CD4-positive, alpha-beta memory T cell (primary cell): ENCODE measurements around the gene ALPG. TPM values are rescaled to one million over a fixed set of nuclear protein-coding genes. Genes with fewer than 3 reads are reported as not detected.
"Not testable (repeated sequence)": the region's sequence is repeated elsewhere in the genome, so short reads cannot be mapped to it uniquely, and the experiment has no call there.

Experiments
- CTCF ChIA-PET: fragments of 350-600 bp; sonication (Branson Sonifier 250); formaldehyde crosslinking; loops from one replicate; lab custom pipeline; 2021; ENCODE audit warnings: inconsistent platforms; ENCODE audit not compliant: partially characterized antibody; lab: Charles Lee
- POLR2A ChIA-PET: fragments of 350-600 bp; sonication (Branson Sonifier 250); formaldehyde crosslinking; loops from one replicate; lab custom pipeline; 2021; ENCODE audit not compliant: partially characterized antibody; lab: Charles Lee
- DNase-seq, 5 donors: peaks; one replicate each; pipeline versions ENCODE4 v3.0.0 to v3.0.0-alpha.2; 2020 to 2022; ENCODE audit warnings: mixed read lengths in 1 of 5
- H3K27ac ChIP-seq: one replicate; pipeline ENCODE4 v1.7.0; 2013; ENCODE audit warnings: low read depth, low read length
- H3K27me3 ChIP-seq: 2 replicates; pipeline ENCODE4 v1.7.0; 2013; ENCODE audit warnings: mild to moderate bottlenecking, low read length, moderate library complexity; ENCODE audit not compliant: insufficient read depth
- H3K36me3 ChIP-seq: 2 replicates; pipeline ENCODE4 v1.7.0; 2013; ENCODE audit warnings: mild to moderate bottlenecking, low read length, moderate library complexity; ENCODE audit not compliant: insufficient read depth
- H3K4me1 ChIP-seq: 2 replicates; pipeline ENCODE4 v1.7.0; 2013; ENCODE audit warnings: mild to moderate bottlenecking, low read length, moderate library complexity; ENCODE audit not compliant: insufficient read depth
- H3K4me3 ChIP-seq, 2 donors: one replicate each; pipeline ENCODE4 v1.7.0; 2013; ENCODE audit warnings: low read length in 2 of 2, mild to moderate bottlenecking in 1 of 2
- H3K9me3 ChIP-seq, 2 donors: one replicate each; pipeline ENCODE4 v1.7.0; 2013; ENCODE audit warnings: low read length in 2 of 2, control low read depth in 1 of 2; ENCODE audit not compliant: control insufficient read depth in 1 of 2
- H3K27ac Mint-ChIP-seq, 7 donors: one replicate each; pipeline ENCODE4 v1.8.0; 2020 to 2021; ENCODE audit warnings: mixed read lengths in 7 of 7, mild to moderate bottlenecking in 6 of 7, inconsistent platforms in 3 of 7, moderate library complexity in 3 of 7
- H3K27me3 Mint-ChIP-seq, 2 donors: one replicate each; pipeline ENCODE4 v1.8.0; 2020 to 2021; ENCODE audit warnings: mixed read lengths in 2 of 2
- H3K36me3 Mint-ChIP-seq, 2 donors: one replicate each; pipeline ENCODE4 v1.8.0; 2020 to 2021; ENCODE audit warnings: mixed read lengths in 2 of 2, inconsistent platforms in 1 of 2, mild to moderate bottlenecking in 1 of 2
- H3K4me1 Mint-ChIP-seq, 4 donors: one replicate each; pipeline ENCODE4 v1.8.0; 2020 to 2021; ENCODE audit warnings: mixed read lengths in 4 of 4, mild to moderate bottlenecking in 1 of 4
- H3K4me3 Mint-ChIP-seq, 8 donors: one replicate each; pipeline ENCODE4 v1.8.0; 2020 to 2021; ENCODE audit warnings: mixed read lengths in 8 of 8, mild to moderate bottlenecking in 7 of 8, moderate library complexity in 6 of 8, inconsistent platforms in 3 of 8
- H3K9me3 Mint-ChIP-seq, 8 donors: one replicate each; pipeline ENCODE4 v1.8.0; 2020 to 2021; ENCODE audit warnings: mixed read lengths in 8 of 8, mild to moderate bottlenecking in 5 of 8, inconsistent platforms in 3 of 8, moderate library complexity in 1 of 8
- intact Hi-C: fragments of 100-400 bp; cut with micrococcal nuclease; formaldehyde crosslinking; loops from one replicate; pipeline ENCODE4 v1.15.1; 2023
- polyA plus RNA-seq, 2 donors: library from polyadenylated mRNA; unstranded; fragments of 300-500 nt; fragmentation: Illumina TruSeq; gene quantifications; one replicate each; pipeline ENCODE4 v1.2.3, GENCODE V29; 2021
- total RNA-seq, 2 experiments: library from RNA; stranded (reverse); gene quantifications; one replicate each; pipeline ENCODE4 v1.2.3, GENCODE V29; 2021

ALPG gene
- total and polyA plus RNA-seq, 4 experiments from 2014 or later = not detected

GRCh38 chr2:232378735-232379151 is 27.9 kb upstream of the ALPG start, which contains the start of gene ALPP:
Gene ALPP (plus strand): TSS chr2:232378751. CDS start chr2:232378803, 52 bp downstream.
- DNase-seq, H3K27ac Mint-ChIP-seq, H3K4me3 Mint-ChIP-seq, H3K27me3 ChIP-seq, H3K4me1 Mint-ChIP-seq, H3K36me3 ChIP-seq, H3K4me1 ChIP-seq, CTCF ChIA-PET, H3K36me3 Mint-ChIP-seq, intact Hi-C loops, H3K9me3 Mint-ChIP-seq, H3K9me3 ChIP-seq, H3K4me3 ChIP-seq, H3K27ac ChIP-seq: not testable (repeated sequence)
- POLR2A ChIA-PET = interaction anchor here (1.5 kb wide), 1 partner anchor 29 kb away, joined by 4 read pairs; no protein-coding TSS in a partner anchor
- peaks cover 0 to 13% of the 10 kb centered on the region in 2 donors for H3K27me3 Mint-ChIP-seq

- H3K4me1 ChIP-seq, H3K27ac Mint-ChIP-seq, H3K36me3 ChIP-seq, DNase-seq, H3K4me3 ChIP-seq, H3K9me3 Mint-ChIP-seq, H3K27ac ChIP-seq, H3K9me3 ChIP-seq, H3K4me1 Mint-ChIP-seq, H3K27me3 ChIP-seq, CTCF ChIA-PET, H3K4me3 Mint-ChIP-seq, H3K36me3 Mint-ChIP-seq, intact Hi-C loops: not testable (repeated sequence)
- POLR2A ChIA-PET = interaction anchor here (1.5 kb wide), 1 partner anchor 30 kb away, joined by 4 read pairs; no protein-coding TSS in a partner anchor
- peaks cover 9 to 21% of the 10 kb centered on the region in 2 donors for H3K27me3 Mint-ChIP-seq
Measured at GRCh38 chr2:232379610-232380590, 26.7 kb upstream of the ALPG start.

GRCh38 chr2:232381204-232382031 is 25.2 kb upstream of the ALPG start:
- POLR2A ChIA-PET, H3K4me3 ChIP-seq: not testable (repeated sequence)
- H3K4me3 Mint-ChIP-seq = peak overlapping the region in 2 of 8 donors; percentile 8 to 17

GRCh38 chr2:232382331-232383225 is 24.1 kb upstream of the ALPG start:
- H3K4me1 Mint-ChIP-seq = peaks cover 0 to 8% (median 2%) of the 10 kb centered on the region in 4 donors
- H3K27me3 Mint-ChIP-seq = peaks cover 22 to 32% of the 10 kb centered on the region in 2 donors
- no peaks in the 10 kb centered on the region for H3K36me3 Mint-ChIP-seq
- Histone ChIP-seq H3K9me3 (no peaks in the 10 kb centered on the region), H3K4me3 (no peak overlapping the region), H3K27ac (no peak overlapping the region), H3K27me3 (no peaks in the 10 kb centered on the region), H3K4me1 (no peaks in the 10 kb centered on the region), H3K36me3 (no peaks in the 10 kb centered on the region)
- H3K4me3 Mint-ChIP-seq = no peak overlapping the region
- ChIA-PET POLR2A (no interaction called here), CTCF (no interaction called here)
- no peak overlapping the region for H3K27ac Mint-ChIP-seq
- H3K9me3 Mint-ChIP-seq = no peaks in the 10 kb centered on the region
- no peak for DNase-seq
- intact Hi-C loops = no loop called here

More at GRCh38 chr2:232381204-232382031, 25.2 kb upstream of the ALPG start:
- CTCF ChIA-PET, DNase-seq, H3K4me1 Mint-ChIP-seq, H3K27ac ChIP-seq, H3K27me3 ChIP-seq, H3K9me3 Mint-ChIP-seq, H3K9me3 ChIP-seq, H3K27ac Mint-ChIP-seq, H3K36me3 Mint-ChIP-seq, H3K36me3 ChIP-seq, intact Hi-C loops, H3K4me1 ChIP-seq: not testable (repeated sequence)
- peaks cover 22 to 32% of the 10 kb centered on the region in 2 donors for H3K27me3 Mint-ChIP-seq

DNA sequence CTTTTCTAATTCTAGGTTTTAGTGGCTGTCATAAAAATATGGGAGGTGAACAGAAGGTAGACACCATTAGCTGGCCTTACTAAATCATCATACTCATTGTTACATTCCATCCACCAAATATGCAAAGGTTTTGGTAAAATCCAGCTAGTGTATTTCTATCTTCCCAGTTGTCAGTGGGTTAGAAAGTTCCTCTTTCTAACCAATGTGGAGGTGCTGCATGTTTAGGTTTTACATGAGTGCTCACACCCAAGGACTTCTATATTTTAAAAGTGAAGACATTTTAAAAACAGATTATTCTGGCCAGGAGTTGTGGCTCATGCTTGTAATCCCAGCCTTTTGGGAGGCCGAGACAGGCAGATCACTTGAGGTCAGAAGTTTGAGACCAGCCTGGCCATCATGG is 22.2 kb upstream of the ALPG start:
- peaks cover 0 to 8% (median 2%) of the 10 kb centered on the region in 4 donors for H3K4me1 Mint-ChIP-seq
- H3K36me3 Mint-ChIP-seq = no peaks in the 10 kb centered on the region
- Histone ChIP-seq H3K27ac (no peak overlapping the region), H3K9me3 (no peaks in the 10 kb centered on the region), H3K4me1 (no peaks in the 10 kb centered on the region), H3K36me3 (no peaks in the 10 kb centered on the region), H3K4me3 (no peak overlapping the region), H3K27me3 (no peaks in the 10 kb centered on the region)
- intact Hi-C loops = no loop called here
- POLR2A ChIA-PET = no interaction called here
- no peak for DNase-seq
- H3K27ac Mint-ChIP-seq = no peak overlapping the region
- CTCF ChIA-PET = no interaction called here
- no peak overlapping the region for H3K4me3 Mint-ChIP-seq
- peaks cover 29 to 35% of the 10 kb centered on the region in 2 donors for H3K27me3 Mint-ChIP-seq
- no peaks in the 10 kb centered on the region for H3K9me3 Mint-ChIP-seq

- H3K27me3 Mint-ChIP-seq = peaks cover 34 to 40% of the 10 kb centered on the region in 2 donors
- H3K4me3 ChIP-seq, H3K36me3 Mint-ChIP-seq, H3K27ac ChIP-seq, H3K27ac Mint-ChIP-seq, POLR2A ChIA-PET, H3K4me3 Mint-ChIP-seq, H3K4me1 ChIP-seq, H3K9me3 ChIP-seq, H3K27me3 ChIP-seq, intact Hi-C loops, CTCF ChIA-PET, DNase-seq, H3K36me3 ChIP-seq, H3K4me1 Mint-ChIP-seq, H3K9me3 Mint-ChIP-seq: not testable (repeated sequence)
Measured at GRCh38 chr2:232385058-232385457, 21.6 kb upstream of the ALPG start.
